Measurements from ENCODE around the gene LGALS4.
"Not testable (repeated sequence)": the region's sequence is repeated elsewhere in the genome, so short reads cannot be mapped to it uniquely, and the experiment has no call there.

The LGALS4 gene

GRCh38 chr19:38769635-38770211 lies 43.0 kb downstream of the LGALS4 start:
- Histone ChIP-seq H4K20me1 (ENCODE audit: insufficient read depth) (no peaks in the 10 kb centered on the region), H3K4me2 (no peak overlapping the region), H3K9ac (no peak overlapping the region), H3K36me3 (ENCODE audit: insufficient read depth) (no peaks in the 10 kb centered on the region), H3K4me1 (ENCODE audit: low read depth, poor library complexity, severe bottlenecking) (no peaks in the 10 kb centered on the region), H3K27me3 (ENCODE audit: insufficient read depth, low read depth) (no peaks in the 10 kb centered on the region), H2AFZ (ENCODE audit: low read depth) (no peak overlapping the region), H3K79me2 (ENCODE audit: insufficient read depth, low read depth) (no peaks in the 10 kb centered on the region), H3K4me3 (IDR thresholded peaks at IDR 0.05; ENCODE audit: insufficient read depth, low read depth, low read length) (no peak overlapping the region), H3K27ac (no peak overlapping the region)
- no peak for TF ChIP-seq CTCF (conservative IDR thresholded peaks at IDR 0.05; ENCODE audit: low read depth, low read length)

GRCh38 chr19:38766276-38767047 lies 46.3 kb downstream of the LGALS4 start:
- Histone ChIP-seq H3K27ac (no peak overlapping the region), H3K9ac (no peak overlapping the region), H3K79me2 (ENCODE audit: insufficient read depth, low read depth) (no peaks in the 10 kb centered on the region), H2AFZ (ENCODE audit: low read depth) (no peak overlapping the region), H3K4me3 (IDR thresholded peaks at IDR 0.05; ENCODE audit: insufficient read depth, low read depth, low read length) (no peak overlapping the region), H3K27me3 (ENCODE audit: insufficient read depth, low read depth) (no peaks in the 10 kb centered on the region), H3K4me1 (ENCODE audit: low read depth, poor library complexity, severe bottlenecking) (no peaks in the 10 kb centered on the region), H3K4me2 (no peak overlapping the region), H3K36me3 (ENCODE audit: insufficient read depth) (no peaks in the 10 kb centered on the region), H4K20me1 (ENCODE audit: insufficient read depth) (no peaks in the 10 kb centered on the region)
- TF ChIP-seq CTCF (conservative IDR thresholded peaks at IDR 0.05; ENCODE audit: low read depth, low read length), result no peak

GRCh38 chr19:38765214-38765613 lies 47.5 kb downstream of the LGALS4 start:
- H3K4me1 ChIP-seq (ENCODE audit: low read depth, poor library complexity, severe bottlenecking), result no peaks in the 10 kb centered on the region
- H3K27me3 ChIP-seq (ENCODE audit: insufficient read depth, low read depth), result no peaks in the 10 kb centered on the region
- H3K27ac ChIP-seq, result no peak overlapping the region
- H3K36me3 ChIP-seq (ENCODE audit: insufficient read depth), result no peaks in the 10 kb centered on the region
- H3K79me2 ChIP-seq (ENCODE audit: insufficient read depth, low read depth), result no peaks in the 10 kb centered on the region
- H3K4me2 ChIP-seq, result no peak overlapping the region
- H4K20me1 ChIP-seq (ENCODE audit: insufficient read depth), result no peaks in the 10 kb centered on the region
- no peak for TF ChIP-seq CTCF (conservative IDR thresholded peaks at IDR 0.05; ENCODE audit: low read depth, low read length)
- no peak overlapping the region for H3K9ac ChIP-seq
- H2AFZ ChIP-seq (ENCODE audit: low read depth), result no peak overlapping the region
- no peak overlapping the region for H3K4me3 ChIP-seq (IDR thresholded peaks at IDR 0.05; ENCODE audit: insufficient read depth, low read depth, low read length)

- no peaks in the 10 kb centered on the region for H3K27me3 ChIP-seq (ENCODE audit: insufficient read depth, low read depth)
- H3K4me1 ChIP-seq (ENCODE audit: low read depth, poor library complexity, severe bottlenecking), result no peaks in the 10 kb centered on the region
- no peak overlapping the region for H2AFZ ChIP-seq (ENCODE audit: low read depth)
- H3K4me2 ChIP-seq, result no peak overlapping the region
- H3K79me2 ChIP-seq (ENCODE audit: insufficient read depth, low read depth), result no peaks in the 10 kb centered on the region
- no peak overlapping the region for H3K27ac ChIP-seq
- TF ChIP-seq CTCF (conservative IDR thresholded peaks at IDR 0.05; ENCODE audit: low read depth, low read length), result no peak
- H3K4me3 ChIP-seq (IDR thresholded peaks at IDR 0.05; ENCODE audit: insufficient read depth, low read depth, low read length), result no peak overlapping the region
- no peaks in the 10 kb centered on the region for H3K36me3 ChIP-seq (ENCODE audit: insufficient read depth)
- H4K20me1 ChIP-seq (ENCODE audit: insufficient read depth), result no peaks in the 10 kb centered on the region
- no peak overlapping the region for H3K9ac ChIP-seq
Measured at GRCh38 chr19:38763795-38764220, 48.9 kb downstream of the LGALS4 start.

- H3K4me1 ChIP-seq (ENCODE audit: low read depth, poor library complexity, severe bottlenecking); H4K20me1 ChIP-seq (ENCODE audit: insufficient read depth); H3K9ac ChIP-seq; H3K27me3 ChIP-seq (ENCODE audit: insufficient read depth, low read depth); H3K36me3 ChIP-seq (ENCODE audit: insufficient read depth); H3K79me2 ChIP-seq (ENCODE audit: insufficient read depth, low read depth); H2AFZ ChIP-seq (ENCODE audit: low read depth); H3K27ac ChIP-seq; H3K4me2 ChIP-seq; H3K4me3 ChIP-seq (IDR thresholded peaks at IDR 0.05; ENCODE audit: insufficient read depth, low read depth, low read length): not testable (repeated sequence)
Measured at GRCh38 chr19:38761884-38762389, 50.8 kb downstream of the LGALS4 start.

- H3K4me2 ChIP-seq; H3K27ac ChIP-seq; H3K36me3 ChIP-seq (ENCODE audit: insufficient read depth); H3K4me1 ChIP-seq (ENCODE audit: low read depth, poor library complexity, severe bottlenecking); H3K4me3 ChIP-seq (IDR thresholded peaks at IDR 0.05; ENCODE audit: insufficient read depth, low read depth, low read length); H3K27me3 ChIP-seq (ENCODE audit: insufficient read depth, low read depth); H3K9ac ChIP-seq; H3K79me2 ChIP-seq (ENCODE audit: insufficient read depth, low read depth); H2AFZ ChIP-seq (ENCODE audit: low read depth); H4K20me1 ChIP-seq (ENCODE audit: insufficient read depth): not testable (repeated sequence)
Measured at GRCh38 chr19:38760805-38761517, 51.8 kb downstream of the LGALS4 start.

Measured in KMS-11 (cell line).